Esophagus squamous epithelium (tissue), 5 donors: ENCODE measurements around the gene PSMB7. TPM values are rescaled to one million over a fixed set of nuclear protein-coding genes. Genes with fewer than 3 reads are reported as not detected.

ENCODE experiments used
- DNase-seq: peaks from one replicate; lab custom pipeline; 2025; lab: John Stamatoyannopoulos, UW
- H3K27ac ChIP-seq, 4 donors: fragments of 200-600 bp; sonication (generic); one replicate each; pipeline ENCODE4 v1.5.1; 2016 to 2019; ENCODE audit warnings: mild to moderate bottlenecking in 1 of 4
- H3K27me3 ChIP-seq, 4 donors: fragments of 200-600 bp; sonication (generic); 1 replicate in 3 of 4; 2 replicates in 1 of 4; pipeline versions ENCODE4 v1.5.1 to v1.6.0; 2017 to 2021; ENCODE audit warnings: antibody characterized with exemption in 1 of 4
- H3K36me3 ChIP-seq, 3 donors: fragments of 200-600 bp; sonication (generic); one replicate each; pipeline ENCODE4 v1.5.1; 2016 to 2019
- H3K4me1 ChIP-seq, 3 donors: fragments of 200-600 bp; sonication (generic); one replicate each; pipeline ENCODE4 v1.5.1; 2017 to 2019
- H3K4me3 ChIP-seq, 4 donors: fragments of 200-600 bp; sonication (generic); 1 replicate in 3 of 4; 2 replicates in 1 of 4; pipeline ENCODE4 v1.5.1; 2016 to 2019; ENCODE audit warnings: mild to moderate bottlenecking in 2 of 4, moderate library complexity in 1 of 4
- H3K9me3 ChIP-seq, 3 donors: fragments of 200-600 bp; sonication (generic); one replicate each; pipeline ENCODE4 v1.5.1; 2016 to 2019
- CTCF ChIP-seq, 6 experiments: fragments of 450-650 bp in 4 of 6; fragments of 200-600 bp in 2 of 6; sonication (generic) in 2 of 6; IDR thresholded peaks; one replicate each; pipeline ENCODE4 v1.5.1; 2016 to 2019; ENCODE audit warnings: antibody characterized with exemption in 6 of 6, mild to moderate bottlenecking in 4 of 6, moderate library complexity in 4 of 6
- POLR2A ChIP-seq, 4 donors: fragments of 450-650 bp; IDR thresholded peaks; one replicate each; pipeline ENCODE4 v1.6.1; 2017; ENCODE audit warnings: antibody characterized with exemption in 4 of 4, mild to moderate bottlenecking in 4 of 4, moderate library complexity in 3 of 4
- WGBS, 2 donors: methylation state at CpG; one replicate each; pipeline ENCODE4 v1.1.5; 2018; 5-methylcytosine and 5-hydroxymethylcytosine counted together
- intact Hi-C: fragments of 100-400 bp; cut with DNase I; formaldehyde crosslinking; loops from one replicate; pipeline ENCODE4 v1.15.0; 2022
- total RNA-seq, 4 donors: library from RNA; depleted of rRNA; stranded (reverse); fragments of >200 nt; gene quantifications; one replicate each; pipeline ENCODE4 v1.1.0, GENCODE V29; 2016
- donor health status: DM: yes; HTN: yes; CAD: no.

Gene PSMB7
- total RNA-seq, 4 donors from 2014 or later, result 114 to 229 (median 170) TPM

GRCh38 chr9:124395826-124396225, 19.4 kb downstream of the PSMB7 start:
- Histone ChIP-seq H3K27me3 (no peaks in the 10 kb centered on the region), H3K4me1 (peaks cover 8 to 50% (median 14%) of the 10 kb centered on the region in 3 donors), H3K4me3 (no peak overlapping the region), H3K27ac (no peak overlapping the region), H3K36me3 (peaks cover 0 to 53% (median 0%) of the 10 kb centered on the region in 3 donors), H3K9me3 (no peaks in the 10 kb centered on the region)
- no peak for TF ChIP-seq POLR2A (IDR thresholded peaks at IDR 0.05)
- TF ChIP-seq CTCF (IDR thresholded peaks at IDR 0.05), result no peak
- 82 to 93% methylated on average over 4 of the region's 4 CpGs for WGBS, 2 donors
- no peak for DNase-seq
- intact Hi-C loops, result loop anchor here (10.0 kb wide), 1 partner anchor 271 kb away; no protein-coding TSS in a partner anchor

DNA sequence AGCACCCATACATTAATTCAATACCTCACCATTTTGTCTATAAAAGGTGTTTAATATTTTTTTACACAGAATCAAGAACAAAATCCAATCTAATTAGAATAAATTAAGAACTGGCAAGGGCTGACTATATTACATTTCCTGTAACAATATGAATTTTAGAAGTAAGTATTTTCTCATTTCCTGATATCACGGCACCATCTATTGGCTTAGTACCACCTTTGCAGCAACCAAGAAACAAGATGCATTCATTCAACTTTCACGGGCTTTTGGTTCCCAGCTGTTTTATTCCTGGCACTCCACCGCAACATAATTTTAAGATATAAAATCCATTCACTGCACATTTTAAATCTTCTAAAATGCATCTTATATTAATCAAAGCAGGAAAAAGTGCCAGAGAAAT, 20.6 kb downstream of the PSMB7 start:
- DNase-seq, result no peak
- Histone ChIP-seq H3K27ac (no peak overlapping the region), H3K9me3 (no peaks in the 10 kb centered on the region), H3K4me1 (peaks cover 8 to 50% (median 14%) of the 10 kb centered on the region in 3 donors), H3K27me3 (no peaks in the 10 kb centered on the region), H3K4me3 (no peak overlapping the region), H3K36me3 (peaks cover 0 to 40% (median 0%) of the 10 kb centered on the region in 3 donors)
- WGBS, 2 donors, result 79% methylated on average over 3 of the region's 3 CpGs
- intact Hi-C loops, result loop anchor here (10.0 kb wide), 1 partner anchor 270 kb away; no protein-coding TSS in a partner anchor
- TF ChIP-seq CTCF (IDR thresholded peaks at IDR 0.05), result no peak
- TF ChIP-seq POLR2A (IDR thresholded peaks at IDR 0.05), result no peak

GRCh38 chr9:124394167-124394566, 21.1 kb downstream of the PSMB7 start:
- H3K4me1 ChIP-seq, result peaks cover 8 to 50% (median 14%) of the 10 kb centered on the region in 3 donors
- intact Hi-C loops, result loop anchor here (10.0 kb wide), 1 partner anchor 269 kb away; no protein-coding TSS in a partner anchor
- TF ChIP-seq CTCF (IDR thresholded peaks at IDR 0.05), result no peak
- TF ChIP-seq POLR2A (IDR thresholded peaks at IDR 0.05), result no peak
- no peak overlapping the region for H3K27ac ChIP-seq
- 58 to 63% methylated on average over 2 of the region's 2 CpGs for WGBS, 2 donors
- no peak overlapping the region for H3K4me3 ChIP-seq
- no peaks in the 10 kb centered on the region for H3K9me3 ChIP-seq
- no peak for DNase-seq
- H3K36me3 ChIP-seq, result peaks cover 0 to 36% (median 0%) of the 10 kb centered on the region in 3 donors
- no peaks in the 10 kb centered on the region for H3K27me3 ChIP-seq

DNA sequence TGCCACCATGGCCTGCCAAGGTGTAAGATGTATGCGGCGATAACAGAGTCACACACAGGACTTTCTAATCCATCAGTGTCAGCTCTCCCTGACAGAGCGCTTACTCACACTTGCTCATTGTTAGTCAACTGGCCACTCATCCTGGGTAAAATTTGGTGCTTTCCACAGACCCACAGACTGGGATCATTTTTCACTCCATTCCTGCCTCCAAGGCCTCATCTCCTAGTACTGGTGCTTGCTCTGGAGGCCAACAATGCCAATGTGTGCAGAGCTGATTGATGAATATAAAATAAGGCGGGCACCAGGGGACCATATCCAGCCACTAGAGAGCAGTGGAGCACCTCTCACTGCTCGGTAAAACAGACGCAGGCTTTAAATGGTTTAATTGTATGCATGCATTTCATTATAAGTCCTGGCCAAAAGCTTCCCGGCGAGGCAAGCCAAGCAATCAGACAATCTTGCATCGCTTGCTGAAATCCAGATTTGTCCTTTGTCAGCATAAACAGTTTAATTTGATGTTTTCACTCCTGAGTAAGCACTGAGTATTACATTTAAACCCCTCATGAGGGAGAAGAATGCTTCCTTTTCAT, 22.3 kb downstream of the PSMB7 start:
- no peaks in the 10 kb centered on the region for H3K27me3 ChIP-seq
- H3K36me3 ChIP-seq, result peaks cover 0 to 34% (median 0%) of the 10 kb centered on the region in 3 donors
- H3K4me3 ChIP-seq, result no peak overlapping the region
- H3K9me3 ChIP-seq, result no peaks in the 10 kb centered on the region
- intact Hi-C loops, result loop anchor here (10.0 kb wide), 1 partner anchor 268 kb away; no protein-coding TSS in a partner anchor
- TF ChIP-seq POLR2A (IDR thresholded peaks at IDR 0.05) (no peak), CTCF (IDR thresholded peaks at IDR 0.05) (peak in 3 of 6 experiments; percentile 13 to 46 (median 35))
- H3K4me1 ChIP-seq, result peaks cover 8 to 60% (median 14%) of the 10 kb centered on the region in 3 donors
- WGBS, 2 donors, result 28 to 32% methylated on average over 9 of the region's 9 CpGs
- no peak overlapping the region for H3K27ac ChIP-seq
- DNase-seq, result no peak

- Histone ChIP-seq H3K4me3 (no peak overlapping the region), H3K27me3 (no peaks in the 10 kb centered on the region), H3K27ac (no peak overlapping the region), H3K4me1 (peaks cover 8 to 62% (median 14%) of the 10 kb centered on the region in 3 donors), H3K9me3 (no peaks in the 10 kb centered on the region), H3K36me3 (peaks cover 0 to 34% (median 0%) of the 10 kb centered on the region in 3 donors)
- 52 to 76% methylated on average over 6 to 12 of the region's 12 CpGs for WGBS, 2 donors
- DNase-seq, result no peak
- TF ChIP-seq CTCF (IDR thresholded peaks at IDR 0.05) (no peak), POLR2A (IDR thresholded peaks at IDR 0.05) (no peak)
- intact Hi-C loops, result loop anchor here (10.0 kb wide), 1 partner anchor 268 kb away; no protein-coding TSS in a partner anchor
Measured at GRCh38 chr9:124392254-124392870, 22.9 kb downstream of the PSMB7 start.
